GM23338 (cell line): ENCODE data around the gene KLK13. TPM values are rescaled to one million over a fixed set of nuclear protein-coding genes. Genes with fewer than 3 reads are reported as not detected.

Source experiments
- ATAC-seq: fragments of 200-7000 bp; cut with Tn5 transposase; 3 replicates; pipeline ENCODE4 v1.9.1; 2020
- DNase-seq: peaks from one replicate; pipeline ENCODE4 v3.0.0-alpha.2; 2015; ENCODE audit warnings: low spot score
- H2AFZ ChIP-seq: fragments of 200-600 bp; sonication (generic); 2 replicates; pipeline ENCODE4 v1.8.0; 2016; ENCODE audit warnings: antibody characterized with exemption, mild to moderate bottlenecking, moderate library complexity
- H3F3A ChIP-seq: fragments of 200-600 bp; sonication (generic); replicated peaks from 2 replicates; pipeline ENCODE4 v1.8.0; 2017; ENCODE audit warnings: antibody characterized with exemption, mixed run types, low read depth
- H3K27ac ChIP-seq: fragments of 200-600 bp; sonication (generic); 2 replicates; pipeline ENCODE4 v1.6.1; 2016; ENCODE audit warnings: low read depth
- H3K27me3 ChIP-seq: fragments of 200-600 bp; sonication (generic); 2 replicates; pipeline ENCODE4 v1.8.0; 2016; ENCODE audit warnings: mild to moderate bottlenecking, mixed run types, moderate library complexity; ENCODE audit not compliant: insufficient read depth
- H3K36me3 ChIP-seq: fragments of 200-600 bp; sonication (generic); 2 replicates; pipeline ENCODE4 v1.8.0; 2016; ENCODE audit warnings: mild to moderate bottlenecking; ENCODE audit not compliant: insufficient read depth
- H3K4me1 ChIP-seq: fragments of 200-600 bp; sonication (generic); 2 replicates; pipeline ENCODE4 v1.8.0; 2016; ENCODE audit warnings: mild to moderate bottlenecking, moderate library complexity; ENCODE audit not compliant: insufficient read depth
- H3K4me2 ChIP-seq: fragments of 200-600 bp; sonication (generic); 2 replicates; pipeline ENCODE4 v1.7.1; 2017; ENCODE audit warnings: mixed run types
- H3K4me3 ChIP-seq: fragments of 200-600 bp; sonication (generic); 2 replicates; pipeline ENCODE4 v1.6.1; 2016; ENCODE audit warnings: mixed run types
- H3K79me2 ChIP-seq: fragments of 200-600 bp; sonication (generic); replicated peaks from 2 replicates; pipeline ENCODE4 v1.8.0; 2017; ENCODE audit warnings: mild to moderate bottlenecking; ENCODE audit not compliant: insufficient read depth
- H3K9me2 ChIP-seq: fragments of 200-600 bp; sonication (generic); 2 replicates; pipeline ENCODE4 v1.8.0; 2017; ENCODE audit not compliant: insufficient read depth
- H4K20me1 ChIP-seq: fragments of 200-600 bp; sonication (generic); replicated peaks from 2 replicates; pipeline ENCODE4 v1.8.0; 2017; ENCODE audit warnings: mild to moderate bottlenecking; ENCODE audit not compliant: insufficient read depth
- H3K27ac Mint-ChIP-seq: 2 replicates; pipeline ENCODE4 v1.8.0; 2020; ENCODE audit warnings: inconsistent platforms, mild to moderate bottlenecking, moderate library complexity, mixed read lengths
- H3K27me3 Mint-ChIP-seq: 3 replicates; pipeline ENCODE4 v1.8.0; 2022; ENCODE audit warnings: low read depth, mild to moderate bottlenecking, moderate library complexity, mixed read lengths, inconsistent platforms; ENCODE audit not compliant: insufficient read depth, poor library complexity
- H3K36me3 Mint-ChIP-seq: 3 replicates; pipeline ENCODE4 v1.8.0; 2021; ENCODE audit warnings: low read depth, mild to moderate bottlenecking, inconsistent platforms, moderate library complexity, mixed read lengths
- H3K4me1 Mint-ChIP-seq: 3 replicates; pipeline ENCODE4 v1.8.0; 2020; ENCODE audit warnings: mild to moderate bottlenecking, inconsistent platforms, mixed read lengths
- H3K4me3 Mint-ChIP-seq: 3 replicates; pipeline ENCODE4 v1.8.0; 2021; ENCODE audit warnings: moderate library complexity, mild to moderate bottlenecking, inconsistent platforms, mixed read lengths
- H3K9me3 Mint-ChIP-seq: 3 replicates; pipeline ENCODE4 v1.8.0; 2020; ENCODE audit warnings: moderate library complexity, mild to moderate bottlenecking, inconsistent platforms, mixed read lengths
- CREB1 ChIP-seq: fragments of 250-450 bp; sonication (Bioruptor Pico); IDR thresholded peaks from 2 replicates; pipeline ENCODE4 v1.5.0; 2020; ENCODE audit warnings: low read depth, mild to moderate bottlenecking, moderate library complexity
- CTCF ChIP-seq, 2 experiments: fragments of 200-600 bp in 1 of 2; sonication (generic) in 1 of 2; conservative IDR thresholded peaks; 2 replicates each; pipeline versions ENCODE4 v1.5.1 to v1.6.1; 2016 to 2017; ENCODE audit warnings: antibody characterized with exemption in 2 of 2, low read depth in 2 of 2, mild to moderate bottlenecking in 2 of 2, moderate library complexity in 1 of 2
- EZH2 ChIP-seq: fragments of 200-600 bp; sonication (generic); IDR thresholded peaks from one replicate; pipeline ENCODE4 v1.8.0; 2017; ENCODE audit warnings: antibody characterized with exemption, mild to moderate bottlenecking, low read depth; ENCODE audit not compliant: unreplicated experiment
- EZH2phosphoT487 ChIP-seq: fragments of 200-600 bp; sonication (generic); IDR thresholded peaks from one replicate; pipeline ENCODE4 v1.8.1; 2018; ENCODE audit warnings: antibody characterized with exemption; ENCODE audit not compliant: unreplicated experiment
- JUNB ChIP-seq: IDR thresholded peaks from one replicate; pipeline ENCODE4 v1.6.1; 2016; ENCODE audit warnings: antibody characterized with exemption; ENCODE audit not compliant: unreplicated experiment
- NANOG ChIP-seq: IDR thresholded peaks from 2 replicates; pipeline ENCODE4 v1.6.1; 2016; ENCODE audit warnings: antibody characterized with exemption, borderline replicate concordance
- POLR2AphosphoS5 ChIP-seq: IDR thresholded peaks from 2 replicates; pipeline ENCODE4 v1.6.1; 2016; ENCODE audit warnings: antibody characterized with exemption, low read depth
- polyA plus RNA-seq: library from polyadenylated mRNA; unstranded; fragments of >200 nt; fragmentation: Nextera tagmentation; extraction: Ambion mirVana; gene quantifications from 2 replicates; pipeline ENCODE4 v1.2.1, GENCODE V29; 2016
- total RNA-seq: library from RNA; depleted of rRNA; stranded (reverse); fragments of >200 nt; shearing (Covaris generic); gene quantifications from 2 replicates; pipeline ENCODE4 v1.2.3, GENCODE V29; 2014
- TF ChIP-seq, protein P1 (sequence below): IDR thresholded peaks from 2 replicates; pipeline ENCODE4 v1.6.1; 2016; ENCODE audit warnings: antibody characterized with exemption
- TF ChIP-seq, protein P2 (sequence below): IDR thresholded peaks from one replicate; pipeline ENCODE4 v1.6.1; 2018; ENCODE audit warnings: antibody characterized with exemption; ENCODE audit not compliant: unreplicated experiment
- TF ChIP-seq, protein P3 (sequence below): fragments of 250-450 bp; sonication (Bioruptor Pico); IDR thresholded peaks from 2 replicates; pipeline ENCODE4 v1.5.0; 2020; ENCODE audit warnings: mild to moderate bottlenecking, moderate library complexity

Gene KLK13
- total and polyA plus RNA-seq, 2 experiments from 2014 or later = 4.5 to 5.7 TPM

- Histone ChIP-seq H3K27ac (no peak overlapping the region), H3K79me2 (no peaks in the 10 kb centered on the region), H3F3A (no peaks in the 10 kb centered on the region), H3K36me3 (no peaks in the 10 kb centered on the region), H3K4me3 (no peak overlapping the region), H2AFZ (no peak overlapping the region), H3K9me2 (no peaks in the 10 kb centered on the region), H3K27me3 (no peaks in the 10 kb centered on the region), H4K20me1 (no peaks in the 10 kb centered on the region), H3K4me1 (peaks cover 1% of the 10 kb centered on the region; the same call in 1 of the 2 replicates), H3K4me2 (no peak overlapping the region)
- no peak overlapping the region for H3K4me3 Mint-ChIP-seq
- DNase-seq (no peak), ATAC-seq (no peak)
- no peaks in the 10 kb centered on the region; the same call in 2 of the 3 replicates for H3K36me3 Mint-ChIP-seq
- H3K27me3 Mint-ChIP-seq = peaks cover 19% of the 10 kb centered on the region
- no peak overlapping the region for H3K27ac Mint-ChIP-seq
- H3K9me3 Mint-ChIP-seq = no peaks in the 10 kb centered on the region
- H3K4me1 Mint-ChIP-seq = peaks cover 23% of the 10 kb centered on the region
- TF ChIP-seq EZH2 = no peak
- no peak for TF ChIP-seq NANOG
- TF ChIP-seq, protein P1, sequence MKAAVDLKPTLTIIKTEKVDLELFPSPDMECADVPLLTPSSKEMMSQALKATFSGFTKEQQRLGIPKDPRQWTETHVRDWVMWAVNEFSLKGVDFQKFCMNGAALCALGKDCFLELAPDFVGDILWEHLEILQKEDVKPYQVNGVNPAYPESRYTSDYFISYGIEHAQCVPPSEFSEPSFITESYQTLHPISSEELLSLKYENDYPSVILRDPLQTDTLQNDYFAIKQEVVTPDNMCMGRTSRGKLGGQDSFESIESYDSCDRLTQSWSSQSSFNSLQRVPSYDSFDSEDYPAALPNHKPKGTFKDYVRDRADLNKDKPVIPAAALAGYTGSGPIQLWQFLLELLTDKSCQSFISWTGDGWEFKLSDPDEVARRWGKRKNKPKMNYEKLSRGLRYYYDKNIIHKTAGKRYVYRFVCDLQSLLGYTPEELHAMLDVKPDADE = no peak
- TF ChIP-seq, protein P2, sequence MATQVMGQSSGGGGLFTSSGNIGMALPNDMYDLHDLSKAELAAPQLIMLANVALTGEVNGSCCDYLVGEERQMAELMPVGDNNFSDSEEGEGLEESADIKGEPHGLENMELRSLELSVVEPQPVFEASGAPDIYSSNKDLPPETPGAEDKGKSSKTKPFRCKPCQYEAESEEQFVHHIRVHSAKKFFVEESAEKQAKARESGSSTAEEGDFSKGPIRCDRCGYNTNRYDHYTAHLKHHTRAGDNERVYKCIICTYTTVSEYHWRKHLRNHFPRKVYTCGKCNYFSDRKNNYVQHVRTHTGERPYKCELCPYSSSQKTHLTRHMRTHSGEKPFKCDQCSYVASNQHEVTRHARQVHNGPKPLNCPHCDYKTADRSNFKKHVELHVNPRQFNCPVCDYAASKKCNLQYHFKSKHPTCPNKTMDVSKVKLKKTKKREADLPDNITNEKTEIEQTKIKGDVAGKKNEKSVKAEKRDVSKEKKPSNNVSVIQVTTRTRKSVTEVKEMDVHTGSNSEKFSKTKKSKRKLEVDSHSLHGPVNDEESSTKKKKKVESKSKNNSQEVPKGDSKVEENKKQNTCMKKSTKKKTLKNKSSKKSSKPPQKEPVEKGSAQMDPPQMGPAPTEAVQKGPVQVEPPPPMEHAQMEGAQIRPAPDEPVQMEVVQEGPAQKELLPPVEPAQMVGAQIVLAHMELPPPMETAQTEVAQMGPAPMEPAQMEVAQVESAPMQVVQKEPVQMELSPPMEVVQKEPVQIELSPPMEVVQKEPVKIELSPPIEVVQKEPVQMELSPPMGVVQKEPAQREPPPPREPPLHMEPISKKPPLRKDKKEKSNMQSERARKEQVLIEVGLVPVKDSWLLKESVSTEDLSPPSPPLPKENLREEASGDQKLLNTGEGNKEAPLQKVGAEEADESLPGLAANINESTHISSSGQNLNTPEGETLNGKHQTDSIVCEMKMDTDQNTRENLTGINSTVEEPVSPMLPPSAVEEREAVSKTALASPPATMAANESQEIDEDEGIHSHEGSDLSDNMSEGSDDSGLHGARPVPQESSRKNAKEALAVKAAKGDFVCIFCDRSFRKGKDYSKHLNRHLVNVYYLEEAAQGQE = no peak
- no peak for TF ChIP-seq CTCF (conservative IDR thresholded peaks at IDR 0.05; ENCODE audit: low read depth in 2 of 2)
- no peak for TF ChIP-seq JUNB
- no peak for TF ChIP-seq CREB1 (CRISPR knock-in tag)
- no peak for TF ChIP-seq POLR2AphosphoS5
- TF ChIP-seq EZH2phosphoT487 = no peak
- TF ChIP-seq, protein P3, sequence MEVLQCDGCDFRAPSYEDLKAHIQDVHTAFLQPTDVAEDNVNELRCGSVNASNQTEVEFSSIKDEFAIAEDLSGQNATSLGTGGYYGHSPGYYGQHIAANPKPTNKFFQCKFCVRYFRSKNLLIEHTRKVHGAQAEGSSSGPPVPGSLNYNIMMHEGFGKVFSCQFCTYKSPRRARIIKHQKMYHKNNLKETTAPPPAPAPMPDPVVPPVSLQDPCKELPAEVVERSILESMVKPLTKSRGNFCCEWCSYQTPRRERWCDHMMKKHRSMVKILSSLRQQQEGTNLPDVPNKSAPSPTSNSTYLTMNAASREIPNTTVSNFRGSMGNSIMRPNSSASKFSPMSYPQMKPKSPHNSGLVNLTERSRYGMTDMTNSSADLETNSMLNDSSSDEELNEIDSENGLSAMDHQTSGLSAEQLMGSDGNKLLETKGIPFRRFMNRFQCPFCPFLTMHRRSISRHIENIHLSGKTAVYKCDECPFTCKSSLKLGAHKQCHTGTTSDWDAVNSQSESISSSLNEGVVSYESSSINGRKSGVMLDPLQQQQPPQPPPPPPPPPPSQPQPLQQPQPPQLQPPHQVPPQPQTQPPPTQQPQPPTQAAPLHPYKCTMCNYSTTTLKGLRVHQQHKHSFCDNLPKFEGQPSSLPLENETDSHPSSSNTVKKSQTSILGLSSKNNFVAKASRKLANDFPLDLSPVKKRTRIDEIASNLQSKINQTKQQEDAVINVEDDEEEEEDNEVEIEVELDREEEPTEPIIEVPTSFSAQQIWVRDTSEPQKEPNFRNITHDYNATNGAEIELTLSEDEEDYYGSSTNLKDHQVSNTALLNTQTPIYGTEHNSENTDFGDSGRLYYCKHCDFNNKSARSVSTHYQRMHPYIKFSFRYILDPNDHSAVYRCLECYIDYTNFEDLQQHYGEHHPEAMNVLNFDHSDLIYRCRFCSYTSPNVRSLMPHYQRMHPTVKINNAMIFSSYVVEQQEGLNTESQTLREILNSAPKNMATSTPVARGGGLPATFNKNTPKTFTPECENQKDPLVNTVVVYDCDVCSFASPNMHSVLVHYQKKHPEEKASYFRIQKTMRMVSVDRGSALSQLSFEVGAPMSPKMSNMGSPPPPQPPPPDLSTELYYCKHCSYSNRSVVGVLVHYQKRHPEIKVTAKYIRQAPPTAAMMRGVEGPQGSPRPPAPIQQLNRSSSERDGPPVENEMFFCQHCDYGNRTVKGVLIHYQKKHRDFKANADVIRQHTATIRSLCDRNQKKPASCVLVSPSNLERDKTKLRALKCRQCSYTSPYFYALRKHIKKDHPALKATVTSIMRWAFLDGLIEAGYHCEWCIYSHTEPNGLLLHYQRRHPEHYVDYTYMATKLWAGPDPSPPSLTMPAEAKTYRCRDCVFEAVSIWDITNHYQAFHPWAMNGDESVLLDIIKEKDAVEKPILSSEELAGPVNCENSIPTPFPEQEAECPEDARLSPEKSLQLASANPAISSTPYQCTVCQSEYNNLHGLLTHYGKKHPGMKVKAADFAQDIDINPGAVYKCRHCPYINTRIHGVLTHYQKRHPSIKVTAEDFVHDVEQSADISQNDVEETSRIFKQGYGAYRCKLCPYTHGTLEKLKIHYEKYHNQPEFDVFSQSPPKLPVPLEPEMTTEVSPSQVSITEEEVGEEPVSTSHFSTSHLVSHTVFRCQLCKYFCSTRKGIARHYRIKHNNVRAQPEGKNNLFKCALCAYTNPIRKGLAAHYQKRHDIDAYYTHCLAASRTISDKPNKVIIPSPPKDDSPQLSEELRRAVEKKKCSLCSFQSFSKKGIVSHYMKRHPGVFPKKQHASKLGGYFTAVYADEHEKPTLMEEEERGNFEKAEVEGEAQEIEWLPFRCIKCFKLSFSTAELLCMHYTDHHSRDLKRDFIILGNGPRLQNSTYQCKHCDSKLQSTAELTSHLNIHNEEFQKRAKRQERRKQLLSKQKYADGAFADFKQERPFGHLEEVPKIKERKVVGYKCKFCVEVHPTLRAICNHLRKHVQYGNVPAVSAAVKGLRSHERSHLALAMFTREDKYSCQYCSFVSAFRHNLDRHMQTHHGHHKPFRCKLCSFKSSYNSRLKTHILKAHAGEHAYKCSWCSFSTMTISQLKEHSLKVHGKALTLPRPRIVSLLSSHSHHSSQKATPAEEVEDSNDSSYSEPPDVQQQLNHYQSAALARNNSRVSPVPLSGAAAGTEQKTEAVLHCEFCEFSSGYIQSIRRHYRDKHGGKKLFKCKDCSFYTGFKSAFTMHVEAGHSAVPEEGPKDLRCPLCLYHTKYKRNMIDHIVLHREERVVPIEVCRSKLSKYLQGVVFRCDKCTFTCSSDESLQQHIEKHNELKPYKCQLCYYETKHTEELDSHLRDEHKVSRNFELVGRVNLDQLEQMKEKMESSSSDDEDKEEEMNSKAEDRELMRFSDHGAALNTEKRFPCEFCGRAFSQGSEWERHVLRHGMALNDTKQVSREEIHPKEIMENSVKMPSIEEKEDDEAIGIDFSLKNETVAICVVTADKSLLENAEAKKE (CRISPR knock-in tag) = no peak
Measured at GRCh38 chr19:51081476-51081875, 16.6 kb upstream of the KLK13 start.
